Aorta (tissue), 5 donors: Measurements from ENCODE around the gene TOX2. TPM values are rescaled to one million over a fixed set of nuclear protein-coding genes. Genes with fewer than 3 reads are reported as not detected.

ENCODE experiments used
- ATAC-seq: fragments of 200-7000 bp; cut with Tn5 transposase; one replicate; pipeline ENCODE4 v1.9.1; 2022; ENCODE audit warnings: moderate library complexity; ENCODE audit not compliant: low FRiP score
- DNase-seq, 2 donors: peaks; one replicate each; pipeline ENCODE4 v3.0.0-alpha.2; 2020
- H3K27ac ChIP-seq, 2 donors: one replicate each; pipeline ENCODE4 v1.5.1; 2013; ENCODE audit warnings: low read length in 2 of 2, mild to moderate bottlenecking in 2 of 2, moderate library complexity in 2 of 2, control low read depth in 1 of 2, inconsistent platforms in 1 of 2, low read depth in 1 of 2
- H3K27me3 ChIP-seq, 2 donors: one replicate each; pipeline ENCODE4 v1.6.1; 2013; ENCODE audit warnings: control low read depth in 1 of 2, low read length in 1 of 2, mild to moderate bottlenecking in 1 of 2, moderate library complexity in 1 of 2; ENCODE audit not compliant: insufficient read depth in 2 of 2, control insufficient read depth in 1 of 2
- H3K36me3 ChIP-seq, 2 donors: one replicate each; pipeline ENCODE4 v1.6.1; 2013; ENCODE audit warnings: control low read depth in 1 of 2, low read length in 1 of 2, mild to moderate bottlenecking in 1 of 2; ENCODE audit not compliant: insufficient read depth in 2 of 2, control insufficient read depth in 1 of 2
- H3K4me1 ChIP-seq, 2 donors: one replicate each; pipeline ENCODE4 v1.6.1; 2013; ENCODE audit warnings: low read length in 2 of 2, control low read depth in 1 of 2, mild to moderate bottlenecking in 1 of 2, moderate library complexity in 1 of 2; ENCODE audit not compliant: insufficient read depth in 2 of 2, control insufficient read depth in 1 of 2
- H3K4me3 ChIP-seq, 2 donors: one replicate each; pipeline ENCODE4 v1.5.1; 2013; ENCODE audit warnings: low read length in 2 of 2, control low read depth in 1 of 2, mild to moderate bottlenecking in 1 of 2
- H3K9me3 ChIP-seq: one replicate; pipeline ENCODE4 v1.6.1; 2013; ENCODE audit warnings: mild to moderate bottlenecking, low read length; ENCODE audit not compliant: control insufficient read depth
- WGBS, 2 donors: extraction: QIAGEN DNeasy Blood & Tissue Kit; methylation state at CpG; one replicate each; pipeline ENCODE4 v1.1.7; 2013; 5-methylcytosine and 5-hydroxymethylcytosine counted together
- intact Hi-C, 2 donors: fragments of 100-400 bp; cut with DNase I; formaldehyde crosslinking; loops; one replicate each; pipeline versions ENCODE4 v1.14.2 to v1.15.0; 2022
- polyA plus RNA-seq, 2 donors: library from polyadenylated mRNA; stranded (reverse); fragments of 200-250 nt; gene quantifications; one replicate each; pipeline ENCODE4 v1.2.3, GENCODE V29; 2013
- total RNA-seq, 2 donors: library from RNA; stranded (reverse); fragmentation: NEBNext Ultra II Directional; extraction: Animal tissue kit (Norgen Biotek cat#: 25700); gene quantifications; one replicate each; pipeline ENCODE4 v1.2.1, GENCODE V29; 2021
- donor health status: healthy with polysubstance abuse.
- donor health status: Bipolar disorder and iron deficiency.
- donor health status: DM: no; HTN: no; CAD: no.
- donor health status: DM: no; HTN: no; CAD: no.
- donor health status: DM: yes; HTN: yes; CAD: no.

Gene TOX2
- total and polyA plus RNA-seq, 4 donors, result 1.1 to 17.2 (median 9.4) TPM

DNA sequence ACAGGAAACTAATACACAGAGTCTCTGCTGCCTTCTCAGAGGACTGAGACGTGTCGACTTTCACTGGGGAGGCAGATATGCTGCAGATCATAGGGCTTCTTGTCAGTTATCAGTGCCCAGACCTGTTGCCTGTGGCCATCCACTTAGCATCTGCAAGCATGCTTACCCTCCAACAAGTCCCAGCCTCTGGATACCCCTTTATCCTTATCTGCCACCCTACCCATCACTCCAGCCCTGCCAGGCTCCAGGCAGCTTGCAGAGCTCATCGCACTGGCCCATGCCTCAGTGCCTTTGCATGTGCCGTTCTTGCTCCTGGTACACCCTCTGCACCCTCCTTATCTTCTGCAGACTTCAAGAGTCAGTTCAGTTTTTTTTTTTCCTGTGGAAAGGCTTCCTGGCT lies 119.2 kb downstream of the TOX2 start:
- no peaks in the 10 kb centered on the region for H3K36me3 ChIP-seq
- WGBS, 2 donors, result 92 to 93% methylated on average over 4 of the region's 4 CpGs
- H3K27me3 ChIP-seq, result no peaks in the 10 kb centered on the region
- H3K9me3 ChIP-seq, result no peaks in the 10 kb centered on the region
- DNase-seq (no peak), ATAC-seq (no peak)
- no peak overlapping the region for H3K27ac ChIP-seq
- no peak overlapping the region for H3K4me3 ChIP-seq
- H3K4me1 ChIP-seq, result no peaks in the 10 kb centered on the region
- intact Hi-C loops, result no loop called here

DNA sequence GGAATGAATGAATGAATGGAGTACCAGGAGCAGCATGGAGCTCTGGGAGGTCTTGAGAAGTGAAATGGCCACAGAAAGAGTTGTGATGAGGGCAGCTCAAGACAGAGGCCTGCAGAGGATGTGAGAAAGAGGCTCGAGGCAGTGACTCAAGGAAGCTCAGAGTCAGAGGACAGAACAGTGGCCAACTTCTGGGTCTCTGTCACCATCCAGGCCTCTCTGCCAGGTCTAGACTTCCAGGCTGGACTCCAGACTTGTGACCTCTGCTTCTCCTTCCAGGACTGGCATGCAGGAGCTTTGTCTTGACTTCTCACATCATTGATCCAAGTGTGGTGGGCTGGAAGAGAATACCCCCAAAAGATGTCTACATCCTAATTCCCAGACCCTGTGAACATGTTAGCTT lies 119.8 kb downstream of the TOX2 start:
- no peak overlapping the region for H3K4me3 ChIP-seq
- ATAC-seq (no peak), DNase-seq (no peak)
- 84 to 85% methylated on average over 1 of the region's 1 CpG for WGBS, 2 donors
- intact Hi-C loops, result no loop called here
- H3K27ac ChIP-seq, result no peak overlapping the region
- H3K27me3 ChIP-seq, result no peaks in the 10 kb centered on the region
- no peaks in the 10 kb centered on the region for H3K9me3 ChIP-seq
- no peaks in the 10 kb centered on the region for H3K4me1 ChIP-seq
- no peaks in the 10 kb centered on the region for H3K36me3 ChIP-seq

GRCh38 chr20:44034965-44035635 lies 120.4 kb downstream of the TOX2 start:
- Histone ChIP-seq H3K27me3 (no peaks in the 10 kb centered on the region), H3K4me1 (no peaks in the 10 kb centered on the region), H3K36me3 (no peaks in the 10 kb centered on the region), H3K9me3 (no peaks in the 10 kb centered on the region), H3K27ac (no peak overlapping the region), H3K4me3 (no peak overlapping the region)
- intact Hi-C loops, result no loop called here
- DNase-seq (no peak), ATAC-seq (no peak)
- WGBS, 2 donors, result 83 to 90% methylated on average over 12 of the region's 12 CpGs

DNA sequence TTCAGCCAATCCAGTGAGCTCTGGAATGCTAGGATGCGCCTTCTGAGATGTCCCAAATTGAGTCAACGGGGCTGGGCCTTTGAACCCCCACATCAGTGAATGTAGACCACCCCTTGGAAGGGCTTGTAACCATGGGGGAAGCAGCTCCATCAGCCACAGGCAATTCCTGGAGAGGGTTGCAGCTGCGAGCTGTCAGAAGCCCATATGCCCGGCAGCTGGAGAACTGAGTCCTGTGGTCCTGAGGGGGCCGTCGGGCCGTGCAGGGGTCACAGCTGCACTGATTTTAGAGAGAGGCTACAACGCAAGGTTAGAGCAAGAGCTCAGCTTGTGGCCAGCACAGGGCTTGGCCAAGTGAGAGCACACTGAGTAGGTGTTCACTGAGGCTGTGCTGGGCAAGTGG lies 121.3 kb downstream of the TOX2 start:
- no peak for ATAC-seq
- H3K36me3 ChIP-seq, result no peaks in the 10 kb centered on the region
- intact Hi-C loops, result no loop called here
- 83 to 88% methylated on average over 8 of the region's 8 CpGs for WGBS, 2 donors
- H3K4me1 ChIP-seq, result no peaks in the 10 kb centered on the region
- H3K27me3 ChIP-seq, result no peaks in the 10 kb centered on the region
- H3K27ac ChIP-seq, result no peak overlapping the region
- H3K4me3 ChIP-seq, result no peak overlapping the region
- H3K9me3 ChIP-seq, result no peaks in the 10 kb centered on the region
- DNase-seq, result no peak

GRCh38 chr20:44036441-44036840 lies 121.8 kb downstream of the TOX2 start:
- intact Hi-C loops, result no loop called here
- DNase-seq (no peak), ATAC-seq (no peak)
- no peaks in the 10 kb centered on the region for H3K27me3 ChIP-seq
- WGBS, 2 donors, result 90 to 92% methylated on average over 4 of the region's 4 CpGs
- H3K4me1 ChIP-seq, result no peaks in the 10 kb centered on the region
- H3K9me3 ChIP-seq, result no peaks in the 10 kb centered on the region
- H3K27ac ChIP-seq, result no peak overlapping the region
- no peak overlapping the region for H3K4me3 ChIP-seq
- no peaks in the 10 kb centered on the region for H3K36me3 ChIP-seq

- Histone ChIP-seq H3K4me3 (no peak overlapping the region), H3K9me3 (no peaks in the 10 kb centered on the region), H3K27me3 (no peaks in the 10 kb centered on the region), H3K4me1 (no peaks in the 10 kb centered on the region), H3K27ac (no peak overlapping the region), H3K36me3 (no peaks in the 10 kb centered on the region)
- DNase-seq (no peak), ATAC-seq (no peak)
- intact Hi-C loops, result no loop called here
- 23 to 41% methylated on average over 15 of the region's 15 CpGs for WGBS, 2 donors
Measured at GRCh38 chr20:44038681-44039123, 124.0 kb downstream of the TOX2 start.

GRCh38 chr20:44039147-44039546 lies 124.5 kb downstream of the TOX2 start:
- WGBS, 2 donors, result 96 to 100% methylated on average over 1 of the region's 1 CpG
- DNase-seq (no peak), ATAC-seq (no peak)
- intact Hi-C loops, result no loop called here
- H3K27me3 ChIP-seq, result no peaks in the 10 kb centered on the region
- H3K9me3 ChIP-seq, result no peaks in the 10 kb centered on the region
- H3K36me3 ChIP-seq, result no peaks in the 10 kb centered on the region
- H3K4me1 ChIP-seq, result no peaks in the 10 kb centered on the region
- no peak overlapping the region for H3K4me3 ChIP-seq
- H3K27ac ChIP-seq, result no peak overlapping the region

DNA sequence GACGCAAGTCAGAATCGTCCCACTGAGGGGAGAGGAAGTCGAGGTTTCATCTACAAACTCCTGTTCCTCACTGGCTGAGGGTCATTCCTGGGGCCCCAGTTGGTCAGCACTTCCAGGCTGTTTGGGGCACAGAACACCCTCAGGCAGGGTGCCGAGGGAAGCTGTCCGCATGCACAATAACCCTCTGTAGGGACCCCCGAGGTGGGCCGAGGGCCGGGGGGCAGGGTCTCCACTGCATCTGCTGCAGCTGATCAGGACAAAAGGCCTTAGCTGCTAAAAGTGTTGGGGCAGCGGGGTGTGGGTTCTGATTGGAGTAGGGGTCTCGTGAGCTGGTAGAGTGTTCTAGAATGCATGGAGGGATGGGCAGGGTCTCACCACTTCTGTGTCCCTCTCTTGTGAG lies 125.1 kb downstream of the TOX2 start:
- H3K4me3 ChIP-seq, result no peak overlapping the region
- no peak for DNase-seq
- no peaks in the 10 kb centered on the region for H3K36me3 ChIP-seq
- no peak overlapping the region for H3K27ac ChIP-seq
- intact Hi-C loops, result no loop called here
- no peaks in the 10 kb centered on the region for H3K27me3 ChIP-seq
- WGBS, 2 donors, result 82 to 91% methylated on average over 10 of the region's 10 CpGs
- no peak for ATAC-seq
- H3K4me1 ChIP-seq, result no peaks in the 10 kb centered on the region
- no peaks in the 10 kb centered on the region for H3K9me3 ChIP-seq

GRCh38 chr20:44040202-44040915 lies 125.7 kb downstream of the TOX2 start:
- Histone ChIP-seq H3K27me3 (no peaks in the 10 kb centered on the region), H3K9me3 (no peaks in the 10 kb centered on the region), H3K4me3 (no peak overlapping the region), H3K36me3 (no peaks in the 10 kb centered on the region), H3K27ac (no peak overlapping the region), H3K4me1 (no peaks in the 10 kb centered on the region)
- WGBS, 2 donors, result 90 to 92% methylated on average over 5 of the region's 5 CpGs
- ATAC-seq, result no peak
- no peak for DNase-seq
- intact Hi-C loops, result no loop called here
